Stimulated activated CD8-positive, alpha-beta memory T cell treated with anti-CD3 and anti-CD28 coated beads, Interleukin-12 subunit alpha, Interleukin-12 subunit beta, amount 100 ng/mL, for 4 hours (primary cell): ENCODE results near the gene MRPL11.
"Not testable (repeated sequence)": the region's sequence is repeated elsewhere in the genome, so short reads cannot be mapped to it uniquely, and the experiment has no call there.

Source experiments
- DNase-seq: peaks from one replicate; pipeline ENCODE4 v3.0.0-alpha.2; 2020; ENCODE audit warnings: low read depth

The MRPL11 gene

GRCh38 chr11:66467034-66467659, 28.5 kb upstream of the MRPL11 start:
- no peak for DNase-seq

- peak; percentile 89 for DNase-seq
Measured at GRCh38 chr11:66466225-66467033, 27.8 kb upstream of the MRPL11 start, which contains the start of gene PELI3. Gene PELI3 (plus strand): TSS chr11:66466905. CDS start chr11:66468129, 1,224 bp downstream.

- no peak for DNase-seq
Measured at GRCh38 chr11:66465373-66466224, 27.0 kb upstream of the MRPL11 start.

- no peak for DNase-seq
Measured at GRCh38 chr11:66464916-66465315, 26.3 kb upstream of the MRPL11 start.

GRCh38 chr11:66464116-66464515, 25.5 kb upstream of the MRPL11 start:
- not testable (repeated sequence) for DNase-seq

GRCh38 chr11:66462911-66463310, 24.3 kb upstream of the MRPL11 start:
- no peak for DNase-seq

GRCh38 chr11:66462010-66462409, 23.4 kb upstream of the MRPL11 start:
- DNase-seq: no peak

- no peak for DNase-seq
Measured at GRCh38 chr11:66459138-66459778, 20.6 kb upstream of the MRPL11 start.

GRCh38 chr11:66457826-66458225, 19.2 kb upstream of the MRPL11 start:
- no peak for DNase-seq

- no peak for DNase-seq
Measured at GRCh38 chr11:66454828-66455227, 16.2 kb upstream of the MRPL11 start.

- no peak for DNase-seq
Measured at GRCh38 chr11:66454247-66454646, 15.6 kb upstream of the MRPL11 start.

GRCh38 chr11:66451663-66452062, 13.0 kb upstream of the MRPL11 start:
- no peak for DNase-seq

- no peak for DNase-seq
Measured at GRCh38 chr11:66450560-66450959, 11.9 kb upstream of the MRPL11 start.

GRCh38 chr11:66448523-66448922, 9.9 kb upstream of the MRPL11 start:
- no peak for DNase-seq

- DNase-seq: no peak
Measured at GRCh38 chr11:66447012-66447411, 8.4 kb upstream of the MRPL11 start.

GRCh38 chr11:66443602-66444001, 5.0 kb upstream of the MRPL11 start:
- no peak for DNase-seq

GRCh38 chr11:66440940-66441282, 2.3 kb upstream of the MRPL11 start:
- DNase-seq: not testable (repeated sequence)

- DNase-seq: not testable (repeated sequence)
Measured at GRCh38 chr11:66440101-66440939, 1.7 kb upstream of the MRPL11 start.

- no peak for DNase-seq
Measured at GRCh38 chr11:66437979-66438503, 607 bp downstream of the MRPL11 start.

GRCh38 chr11:66432597-66432996, 6.1 kb downstream of the MRPL11 start:
- DNase-seq: no peak

- not testable (repeated sequence) for DNase-seq
Measured at GRCh38 chr11:66431871-66432329, 6.7 kb downstream of the MRPL11 start.
